ENCODE measurements around the gene GBGT1.

GBGT1 gene

DNA sequence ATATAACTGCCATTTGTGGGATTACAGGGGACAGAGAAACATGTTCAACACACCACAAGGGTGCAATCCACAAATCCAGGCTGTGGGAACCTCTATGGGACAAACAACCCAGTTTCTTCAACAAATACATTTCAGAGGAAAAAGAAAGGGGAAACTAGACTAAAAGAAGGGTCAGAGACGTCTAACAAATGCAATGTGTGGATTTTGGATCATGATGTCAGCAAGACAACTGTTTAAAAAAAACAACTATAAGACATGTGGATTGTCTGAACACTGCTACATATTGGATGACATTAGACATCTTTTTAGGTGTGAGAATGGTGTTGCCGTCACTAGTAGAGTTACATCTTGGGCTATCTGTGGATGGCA, 38.8 kb downstream of the GBGT1 start:
- DNase-seq, result no peak

- no peak for DNase-seq
These were observed 39.4 kb downstream of the GBGT1 start for GRCh38 chr9:133124123-133124906.

DNA sequence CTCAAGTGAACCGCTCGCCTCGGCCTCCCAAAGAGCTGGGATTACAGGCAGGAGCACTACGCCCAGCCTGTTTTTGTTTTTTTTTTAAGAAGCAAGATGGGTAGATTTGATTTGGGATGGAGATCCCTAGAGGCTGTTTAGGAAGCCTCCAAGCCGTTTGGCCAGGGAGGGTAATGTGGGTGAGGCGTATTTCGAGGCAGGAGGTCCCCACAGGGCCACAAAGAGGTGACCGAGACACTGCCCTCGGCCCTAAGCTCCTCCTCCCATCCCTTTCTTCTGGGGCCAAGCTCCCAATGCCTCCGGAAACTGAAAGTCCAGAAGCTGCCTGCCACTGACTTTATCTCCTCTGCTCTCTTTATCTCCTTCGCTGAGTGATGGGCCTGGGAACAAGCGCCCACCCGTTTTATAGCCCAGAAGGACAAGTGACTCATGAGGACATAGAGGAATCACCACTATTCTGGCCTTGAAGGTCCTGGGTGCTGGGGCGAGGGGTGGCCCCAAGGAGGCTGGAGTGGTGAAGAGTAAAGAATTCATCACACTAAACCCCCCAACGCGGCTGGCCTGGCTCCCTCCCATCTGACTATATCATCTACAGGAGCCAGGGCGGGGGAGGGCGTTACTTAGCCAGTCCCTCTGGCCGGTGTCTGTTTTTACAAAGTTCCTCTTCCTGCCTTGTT, 40.6 kb downstream of the GBGT1 start:
- DNase-seq, result no peak

GRCh38 chr9:133122605-133122934, 41.1 kb downstream of the GBGT1 start:
- no peak for DNase-seq

DNA sequence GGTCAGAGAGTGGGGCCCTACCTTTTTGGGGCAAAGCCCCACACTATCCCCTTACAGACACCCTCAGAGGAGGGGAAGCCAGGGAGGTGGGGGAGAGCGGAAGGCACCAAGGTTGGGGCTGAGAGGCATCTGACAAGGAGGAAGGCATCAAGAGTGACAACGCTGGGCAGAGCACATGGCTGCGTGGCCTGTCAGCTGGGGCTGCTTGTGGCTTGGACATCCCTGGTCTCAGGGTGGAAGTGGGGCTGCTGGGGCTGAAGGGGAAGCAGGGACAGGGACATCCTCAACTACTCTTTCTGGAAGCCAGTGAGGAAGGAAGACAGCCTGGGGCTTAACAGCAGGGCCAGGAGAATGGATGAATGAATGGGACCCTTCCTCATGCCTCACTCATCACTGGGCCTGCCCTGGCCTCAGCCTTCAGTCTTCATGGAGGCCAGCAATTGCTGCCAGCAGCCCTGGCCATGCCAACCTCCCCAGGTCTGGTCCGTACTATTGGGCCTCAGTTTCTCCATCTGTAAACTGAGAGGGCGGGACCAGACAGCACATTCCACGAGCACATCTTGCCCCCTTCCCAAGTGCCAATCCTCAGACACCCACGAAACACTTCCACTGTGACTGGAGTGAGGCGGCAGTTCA, 41.7 kb downstream of the GBGT1 start:
- no peak for DNase-seq

- DNase-seq, result peak; percentile 64 to 82
These were observed 42.4 kb downstream of the GBGT1 start, which contains the start of gene RALGDS for GRCh38 chr9:133121198-133121914. TSS of gene RALGDS (minus strand) at chr9:133121240. CDS start at chr9:133121154, 86 bp downstream.

- DNase-seq, result peak in 1 of 2 experiments; percentile 24
These were observed 43.1 kb downstream of the GBGT1 start for GRCh38 chr9:133120501-133121197.

- peak in 1 of 2 experiments; percentile 39 for DNase-seq
These were observed 43.7 kb downstream of the GBGT1 start for GRCh38 chr9:133119846-133120500.

DNA sequence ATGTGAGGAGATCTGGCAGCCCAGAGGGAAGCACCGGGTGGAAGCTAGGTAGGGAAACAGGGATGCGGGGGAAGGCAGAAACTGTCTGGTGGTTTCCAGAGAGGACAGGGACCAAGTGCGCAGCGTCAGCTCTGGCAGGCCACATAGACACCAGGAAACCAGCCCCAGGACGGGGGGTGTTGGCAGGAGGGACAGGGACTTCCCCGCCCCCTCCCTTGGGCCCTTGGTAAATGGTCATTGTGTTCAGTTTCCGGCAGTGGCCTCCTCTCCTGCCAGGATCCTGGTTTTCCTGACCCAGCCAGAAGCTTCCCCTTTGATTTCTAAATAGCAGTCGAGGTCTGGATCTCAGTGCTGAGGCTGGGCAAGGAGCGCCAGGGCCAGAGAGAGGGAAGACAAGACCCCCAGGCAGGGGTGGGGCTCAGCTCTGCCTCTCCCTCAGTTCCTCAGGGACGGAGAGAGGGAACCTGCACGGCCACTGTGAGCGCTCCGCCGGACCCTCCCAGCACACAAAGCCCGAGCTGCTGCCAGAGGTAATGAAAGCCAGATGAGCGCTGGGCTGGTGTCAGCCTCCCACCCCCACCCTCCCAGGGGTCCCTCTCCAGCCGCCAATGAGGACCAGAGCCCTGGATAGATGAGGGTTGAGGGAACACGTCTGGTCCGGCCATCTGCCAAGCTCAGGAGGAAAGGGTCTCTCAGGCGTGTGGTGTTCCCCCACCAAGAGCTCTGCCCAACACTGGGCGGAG, 44.4 kb downstream of the GBGT1 start:
- peak in 1 of 2 experiments; percentile 51 for DNase-seq

GRCh38 chr9:133118568-133118967, 45.1 kb downstream of the GBGT1 start:
- no peak for DNase-seq

GRCh38 chr9:133118179-133118520, 45.6 kb downstream of the GBGT1 start:
- no peak for DNase-seq

DNA sequence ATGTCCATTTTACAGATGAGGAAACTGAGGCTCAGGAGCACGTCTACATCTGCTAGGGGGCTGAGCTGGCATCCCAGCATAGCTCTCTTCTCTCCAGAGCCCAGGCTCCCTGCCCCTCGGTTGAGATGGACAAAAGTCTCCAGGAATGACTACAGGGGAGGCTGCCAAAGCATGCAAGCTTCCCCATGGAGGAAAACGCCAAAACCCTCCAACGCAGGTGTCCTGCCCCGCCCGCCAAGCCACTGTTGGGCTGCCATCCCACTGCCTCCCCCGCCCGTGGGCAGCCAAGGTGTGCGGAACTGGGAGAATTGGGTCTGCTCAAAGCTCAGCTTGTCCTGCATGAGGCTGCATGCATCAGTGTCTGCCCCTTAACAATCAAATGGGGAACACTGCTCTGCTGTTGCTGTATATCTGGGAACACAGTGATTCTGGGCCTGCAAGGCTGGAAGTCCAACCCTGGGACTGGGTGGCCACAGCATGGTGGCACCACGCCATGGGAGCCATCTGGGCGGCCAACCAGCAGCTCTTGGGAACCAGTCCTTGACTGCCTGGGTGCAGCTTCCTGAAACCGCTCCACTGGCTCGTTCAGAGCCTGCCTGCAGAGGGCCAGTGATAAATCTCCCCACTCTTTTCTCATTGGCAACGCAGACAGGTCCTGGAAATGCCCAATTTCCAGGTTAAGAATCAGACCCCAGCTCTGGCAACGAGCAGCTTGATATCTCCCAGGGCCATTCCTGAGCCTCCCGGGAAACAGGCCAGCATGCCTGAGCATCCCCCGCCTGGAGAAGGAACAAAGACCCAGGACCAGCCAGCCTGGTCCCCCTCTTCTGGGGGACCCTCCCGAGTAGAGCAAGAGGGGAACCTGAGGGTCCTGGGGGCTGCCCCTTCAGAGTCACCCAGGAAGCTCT, 46.2 kb downstream of the GBGT1 start:
- DNase-seq, result peak in 1 of 2 experiments; percentile 58

GRCh38 chr9:133116346-133117231, 47.1 kb downstream of the GBGT1 start:
- peak in 1 of 2 experiments; percentile 11 for DNase-seq

- DNase-seq, result no peak
These were observed 47.9 kb downstream of the GBGT1 start for GRCh38 chr9:133115604-133116345.

GRCh38 chr9:133114886-133115603, 48.7 kb downstream of the GBGT1 start:
- no peak for DNase-seq

- DNase-seq, result no peak
These were observed 49.5 kb downstream of the GBGT1 start for GRCh38 chr9:133113949-133114885.
